Fibroblast of mammary gland (primary cell): Measurements from ENCODE around the gene FGF11.

Experiments used
- DNase-seq: peaks from one replicate; pipeline ENCODE4 v3.0.0-alpha.2; 2010; ENCODE audit warnings: low read depth
- H3K4me3 ChIP-seq: 2 replicates; pipeline ENCODE4 v1.5.1; 2011; ENCODE audit warnings: low read depth, mild to moderate bottlenecking, low read length, moderate library complexity; ENCODE audit not compliant: control insufficient read depth
- CTCF ChIP-seq: conservative IDR thresholded peaks from 2 replicates; pipeline ENCODE4 v1.5.1; 2011; ENCODE audit warnings: low read depth, low read length, inconsistent platforms; ENCODE audit not compliant: control insufficient read depth, insufficient read depth

Gene FGF11

GRCh38 chr17:7404737-7405349, 34.5 kb upstream of the FGF11 start:
- peak; percentile 21 for DNase-seq
- TF ChIP-seq CTCF: no peak

GRCh38 chr17:7405350-7406234, 33.7 kb upstream of the FGF11 start:
- peak overlapping the region; percentile 69 for H3K4me3 ChIP-seq
- no peak for TF ChIP-seq CTCF

More at GRCh38 chr17:7404737-7405349, 34.5 kb upstream of the FGF11 start:
- peak overlapping the region; percentile 69 for H3K4me3 ChIP-seq

GRCh38 chr17:7406235-7406825, 33.0 kb upstream of the FGF11 start:
- peak overlapping the region; percentile 69 for H3K4me3 ChIP-seq
- no peak for TF ChIP-seq CTCF
- DNase-seq: no peak

More at GRCh38 chr17:7405350-7406234, 33.7 kb upstream of the FGF11 start:
- no peak for DNase-seq

- TF ChIP-seq CTCF: no peak
- no peak for DNase-seq
- no peak overlapping the region for H3K4me3 ChIP-seq
These were observed 32.2 kb upstream of the FGF11 start for GRCh38 chr17:7407082-7407481.

GRCh38 chr17:7407485-7408251, 31.6 kb upstream of the FGF11 start, which contains the start of gene NLGN2:
Gene NLGN2, plus strand, starts transcription at chr17:7407845. Its CDS starts 411 bp downstream, at chr17:7408256.
- no peak within 1 kb of the TSS for H3K4me3 ChIP-seq
- no peak for DNase-seq
- TF ChIP-seq CTCF: no peak

GRCh38 chr17:7408252-7408727, 31.0 kb upstream of the FGF11 start:
- DNase-seq: no peak
- no peak for TF ChIP-seq CTCF
- H3K4me3 ChIP-seq: no peak overlapping the region
